Glomerular visceral epithelial cell (primary cell): ENCODE results near the gene FCGR3B.
"Not testable (repeated sequence)": the region's sequence is repeated elsewhere in the genome, so short reads cannot be mapped to it uniquely, and the experiment has no call there.

Source experiments
- DNase-seq: peaks from one replicate; pipeline ENCODE4 v3.0.0-alpha.2; 2016; ENCODE audit errors: extremely low spot score

Gene FCGR3B

GRCh38 chr1:161638251-161638993, 7.4 kb upstream of the FCGR3B start:
- DNase-seq, result not testable (repeated sequence)

DNA sequence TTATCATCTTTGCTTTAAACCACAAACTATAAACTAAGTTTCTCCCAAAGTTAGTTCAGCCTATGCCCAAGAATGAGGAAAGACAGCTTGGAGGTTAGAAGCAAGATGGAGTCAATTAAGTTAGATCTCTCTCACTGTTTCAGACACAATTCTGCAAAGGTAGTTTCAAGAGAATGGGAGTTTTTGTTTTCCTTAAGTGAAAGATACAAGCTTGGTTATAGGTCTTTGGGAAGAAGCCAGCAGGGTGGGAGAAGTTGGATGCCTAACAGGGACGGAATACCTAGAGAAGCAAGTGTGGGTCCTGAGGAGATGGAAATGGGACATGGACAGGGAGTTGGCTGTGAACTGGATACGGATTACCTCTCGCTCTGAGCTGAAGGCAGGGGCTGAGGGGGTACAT, 6.0 kb upstream of the FCGR3B start:
- DNase-seq, result not testable (repeated sequence)

DNA sequence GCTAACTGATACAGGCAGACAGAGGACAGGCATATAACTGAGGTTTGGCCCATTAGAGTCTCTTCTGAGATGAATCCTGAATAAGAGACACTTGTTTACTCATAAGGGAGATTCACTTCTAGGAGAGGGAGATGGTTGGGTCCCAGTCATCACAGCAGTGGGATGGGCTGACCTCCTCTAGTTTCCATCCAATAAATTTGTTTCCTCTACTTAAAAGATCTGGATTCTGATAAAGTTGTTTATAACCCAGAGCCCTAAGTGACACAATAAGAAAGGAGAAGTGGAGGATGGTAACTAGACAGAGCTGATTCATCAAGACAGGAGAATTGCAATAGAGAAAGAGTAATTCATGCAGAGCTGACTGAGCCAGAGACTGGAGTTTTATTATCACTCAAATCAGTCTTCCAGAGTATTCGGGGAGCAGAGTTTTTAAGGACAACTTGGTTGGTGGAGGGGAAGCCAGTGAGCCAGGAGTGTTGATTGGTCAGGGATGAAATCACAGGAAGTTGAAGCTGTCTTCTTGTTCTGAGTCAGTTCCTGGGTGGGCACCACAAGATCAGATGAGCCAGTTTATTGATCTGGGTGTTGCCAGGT, 5.3 kb upstream of the FCGR3B start:
- DNase-seq, result not testable (repeated sequence)

DNA sequence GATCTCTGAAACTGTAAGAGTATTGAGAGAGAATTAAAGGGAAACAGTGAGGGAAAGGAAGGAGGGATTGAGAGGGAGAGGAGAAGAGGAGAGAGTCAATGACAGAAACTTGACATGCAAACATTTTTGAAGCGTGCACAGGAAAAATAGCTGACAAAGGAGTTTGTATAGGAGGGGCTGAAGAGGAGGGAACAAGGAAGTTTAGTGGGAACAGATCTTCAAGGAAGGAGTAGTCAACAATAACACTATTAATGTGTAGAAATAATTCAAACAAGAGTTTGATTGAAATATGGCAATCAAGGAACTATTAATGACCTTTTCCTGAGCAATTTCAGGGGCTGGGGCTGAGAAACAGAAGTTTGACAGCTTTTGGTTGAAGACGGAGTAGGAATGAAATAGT, 4.0 kb upstream of the FCGR3B start:
- not testable (repeated sequence) for DNase-seq

DNA sequence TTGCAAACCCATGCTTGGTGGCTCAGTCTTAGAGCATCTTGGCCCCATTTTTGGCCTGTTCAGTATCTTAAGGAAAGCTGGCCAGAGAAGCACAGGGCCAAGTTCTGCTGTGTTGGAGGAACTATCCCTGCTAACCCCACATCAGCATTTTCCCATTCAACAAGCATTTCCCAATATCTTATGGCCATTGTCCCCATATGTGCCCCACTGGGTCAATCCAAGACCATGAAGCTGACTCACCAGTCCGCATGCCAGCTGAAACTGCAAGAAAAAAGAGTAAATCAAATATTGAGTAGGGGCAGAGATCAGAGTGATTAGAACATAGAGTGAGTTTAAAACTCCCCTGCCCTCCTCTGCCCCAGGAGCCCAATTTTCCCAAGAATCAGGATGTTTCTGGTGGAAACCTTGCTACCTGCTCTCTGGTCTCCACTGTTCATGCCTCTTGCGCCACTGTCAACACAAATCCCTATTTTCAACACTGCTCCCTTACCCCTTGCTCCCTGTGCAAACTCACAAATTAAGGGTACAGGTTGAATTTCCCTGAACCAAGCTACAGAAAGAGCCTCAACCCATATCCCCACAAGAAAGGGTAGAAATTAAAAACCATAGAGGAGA, 741 bp downstream of the FCGR3B start:
- not testable (repeated sequence) for DNase-seq

GRCh38 chr1:161626445-161627146, 4.4 kb downstream of the FCGR3B start:
- DNase-seq, result not testable (repeated sequence)

- not testable (repeated sequence) for DNase-seq
Observed at GRCh38 chr1:161624605-161625004, 6.4 kb downstream of the FCGR3B start.

- not testable (repeated sequence) for DNase-seq
Observed at GRCh38 chr1:161623401-161624051, 7.5 kb downstream of the FCGR3B start.

DNA sequence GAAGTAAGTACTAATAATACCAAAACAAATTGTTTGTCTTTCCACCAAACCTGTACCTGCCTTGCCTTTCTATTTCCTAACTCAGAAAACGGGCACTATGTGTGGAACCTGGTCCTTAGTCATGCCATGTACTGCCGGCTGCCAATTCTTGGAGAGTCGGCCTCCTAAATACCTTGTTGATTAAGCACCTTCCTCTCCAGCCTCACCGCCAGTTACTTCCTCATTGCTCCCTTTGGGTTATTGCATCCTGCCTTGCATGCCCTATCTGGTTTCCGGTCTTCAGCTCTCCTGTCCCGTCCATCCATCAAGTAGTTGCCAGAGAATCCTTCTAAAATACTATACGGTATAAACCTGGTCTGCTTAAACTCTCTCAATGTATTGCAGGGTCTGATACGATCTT, 8.9 kb downstream of the FCGR3B start:
- not testable (repeated sequence) for DNase-seq

GRCh38 chr1:161621181-161622000, 9.6 kb downstream of the FCGR3B start:
- peak; percentile 51 for DNase-seq

- DNase-seq, result not testable (repeated sequence)
Observed at GRCh38 chr1:161620399-161620798, 10.6 kb downstream of the FCGR3B start.

GRCh38 chr1:161618517-161618916, 12.5 kb downstream of the FCGR3B start:
- not testable (repeated sequence) for DNase-seq

GRCh38 chr1:161616417-161616816, 14.6 kb downstream of the FCGR3B start:
- DNase-seq, result not testable (repeated sequence)

DNA sequence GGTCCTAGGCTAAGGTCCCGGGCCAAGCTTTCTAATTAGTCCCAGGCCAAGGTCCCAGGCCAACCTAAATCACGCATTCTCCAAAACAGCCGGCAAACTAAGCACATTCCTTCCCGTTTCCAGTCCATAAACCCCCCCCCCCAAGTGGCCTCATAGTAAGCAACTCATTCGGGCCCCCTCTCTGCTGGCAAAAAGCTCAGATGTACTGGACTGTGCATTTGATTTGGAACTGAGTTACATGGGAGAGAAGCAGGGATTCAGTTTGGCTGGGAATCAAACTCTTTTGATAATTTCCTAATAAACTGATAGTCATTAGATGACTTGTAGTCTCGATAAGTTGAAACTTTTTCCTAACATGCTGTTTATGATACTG, 17.8 kb downstream of the FCGR3B start:
- DNase-seq, result peak; percentile 20

DNA sequence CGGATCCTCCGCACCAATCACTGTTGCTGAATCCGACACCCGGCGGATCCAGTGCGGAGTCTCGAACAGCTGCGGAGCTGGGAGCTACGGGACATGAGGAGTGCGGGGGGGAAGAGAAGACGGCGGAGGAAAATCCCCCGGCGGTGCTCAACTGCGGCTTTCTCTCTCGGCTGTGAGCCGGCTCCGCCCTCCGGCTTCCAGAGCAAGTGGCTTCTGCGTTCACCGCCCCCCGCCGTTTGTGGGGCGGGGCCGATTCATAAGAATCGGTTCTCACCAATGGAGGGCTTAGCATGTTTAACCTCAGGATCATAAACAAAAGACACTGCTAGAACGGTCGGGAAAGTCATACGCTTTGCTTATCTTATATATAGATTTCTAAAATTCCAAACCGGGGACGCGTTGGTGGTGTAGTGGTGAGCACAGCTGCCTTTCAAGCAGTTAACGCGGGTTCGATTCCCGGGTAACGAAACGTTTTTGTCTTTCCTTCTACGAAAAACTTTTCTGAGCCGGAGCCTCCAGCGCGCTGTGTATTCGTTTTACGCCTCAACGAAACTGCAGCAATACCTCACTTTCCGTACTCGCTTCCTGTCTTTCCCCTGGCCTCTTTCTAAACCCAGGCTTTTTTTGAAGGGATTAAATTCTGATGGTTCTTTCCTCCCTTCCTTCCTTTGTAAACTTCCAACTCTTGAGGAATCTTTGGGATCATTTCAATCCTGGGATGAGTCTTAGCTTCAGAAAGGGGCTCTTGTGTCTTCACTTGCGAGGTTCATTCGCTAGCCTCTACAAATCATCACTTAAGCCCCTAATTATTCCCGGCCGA, 18.4 kb downstream of the FCGR3B start:
- peak; percentile 97 for DNase-seq

DNA sequence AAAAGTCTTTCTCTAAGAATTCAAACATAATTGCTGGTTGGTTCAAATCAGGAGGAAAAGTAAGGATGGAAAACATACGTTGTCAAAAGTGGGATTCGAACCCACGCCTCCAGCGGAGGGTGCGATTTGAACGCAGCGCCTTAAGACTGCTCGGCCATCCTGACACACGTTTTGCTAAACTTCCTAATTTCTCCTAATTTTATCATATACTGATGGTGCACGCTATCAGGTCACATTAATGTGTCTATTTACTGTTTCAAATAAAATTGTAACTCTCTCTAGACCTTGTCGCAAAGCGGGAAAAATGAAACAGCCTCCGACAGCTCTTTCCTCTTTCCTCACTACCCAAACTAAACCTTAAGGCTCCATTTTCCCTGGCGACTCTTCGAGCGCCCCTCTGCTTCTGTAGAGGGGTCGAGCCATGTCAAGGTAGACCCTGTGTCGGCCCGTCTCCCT, 19.1 kb downstream of the FCGR3B start:
- DNase-seq, result peak; percentile 40

- DNase-seq, result not testable (repeated sequence)
Observed at GRCh38 chr1:161610198-161610597, 20.8 kb downstream of the FCGR3B start.

- not testable (repeated sequence) for DNase-seq
Observed at GRCh38 chr1:161606541-161607336, 24.2 kb downstream of the FCGR3B start.
